22Rv1 (cell line): Measurements from ENCODE around the gene TLCD1.

Source experiments
- CTCF ChIP-seq: fragments of 450-650 bp; IDR thresholded peaks from 2 replicates; pipeline ENCODE4 v1.5.1; 2017; ENCODE audit warnings: mild to moderate bottlenecking
- ZFX ChIP-seq: fragments of 450-650 bp; IDR thresholded peaks from 2 replicates; pipeline ENCODE4 v1.6.1; 2017; ENCODE audit warnings: antibody characterized with exemption, borderline replicate concordance

DNA sequence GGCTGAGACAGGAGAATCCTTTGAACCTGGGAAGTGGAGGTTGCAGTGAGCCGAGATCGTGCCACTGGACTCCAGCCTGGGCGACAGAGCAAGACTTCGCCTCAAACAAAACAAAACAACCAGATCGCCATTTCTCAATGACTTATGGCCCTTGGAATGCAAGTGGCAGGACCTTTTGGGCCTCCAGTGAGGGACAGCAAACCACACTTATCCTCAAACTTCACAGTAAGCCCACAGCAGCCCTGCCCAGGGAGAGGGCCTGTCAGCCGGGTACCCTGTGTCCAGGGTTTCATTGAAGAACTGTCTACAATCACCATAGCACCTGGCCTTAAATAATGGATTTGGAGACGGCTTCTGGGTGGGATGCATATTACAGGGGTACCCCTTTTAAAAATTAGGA lies 29.5 kb upstream of the TLCD1 start:
- TF ChIP-seq CTCF: no peak
- TF ChIP-seq ZFX: no peak
